Left colon (tissue), 2 donors: ENCODE measurements around the gene ELK4. TPM values are rescaled to one million over a fixed set of nuclear protein-coding genes. Genes with fewer than 3 reads are reported as not detected.
A peak's percentile ranks its signal among the peaks of the same experiment; 100 is the strongest.

Experiments
- ATAC-seq: fragments of 200-7000 bp; cut with Tn5 transposase; one replicate; pipeline ENCODE4 v1.9.1; 2020; ENCODE audit warnings: mild to moderate bottlenecking, moderate library complexity
- DNase-seq, 2 donors: peaks; one replicate each; pipeline ENCODE4 v3.0.0-alpha.2; 2020
- intact Hi-C, 2 donors: fragments of 100-400 bp; cut with DNase I in 1 of 2; cut with micrococcal nuclease in 1 of 2; formaldehyde crosslinking; loops; one replicate each; pipeline versions ENCODE4 v1.11.2 to v1.14.0; 2022; cut with DNase I, micrococcal nuclease
- total RNA-seq, 2 donors: library from RNA; stranded (reverse); fragmentation: NEBNext Ultra II Directional; extraction: Animal tissue kit (Norgen Biotek cat#: 25700); gene quantifications; one replicate each; pipeline ENCODE4 v1.2.1, GENCODE V29; 2021
- donor health status: DM: no; HTN: no; CAD: no.
- donor health status: DM: yes; HTN: yes; CAD: no.

ELK4 gene
- total RNA-seq, 2 donors from 2014 or later = 37.4 to 39.5 TPM

DNA sequence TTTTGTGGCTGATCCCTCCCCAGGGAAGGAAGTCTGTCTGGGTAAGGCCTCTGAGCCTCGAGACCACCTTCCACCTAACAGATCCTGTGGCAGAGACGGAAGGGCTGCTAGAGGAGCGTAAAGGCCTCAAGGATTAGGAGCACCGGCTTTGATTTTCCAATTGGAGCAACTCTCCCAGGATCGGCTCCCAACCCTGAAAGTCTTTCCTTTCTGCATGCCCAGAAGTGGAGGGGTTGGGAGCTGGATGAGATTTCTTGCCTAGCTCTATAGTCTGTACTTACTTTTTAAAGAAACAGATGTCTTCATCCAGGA, 41.4 kb downstream of the ELK4 start:
- ATAC-seq = no peak
- intact Hi-C loops = loop anchor here (2.0 to 10.0 kb wide), 3 partner anchors 42 to 66 kb away; partner anchors contain the start of gene ELK4 (in 1 of the 2)
- DNase-seq = no peak

DNA sequence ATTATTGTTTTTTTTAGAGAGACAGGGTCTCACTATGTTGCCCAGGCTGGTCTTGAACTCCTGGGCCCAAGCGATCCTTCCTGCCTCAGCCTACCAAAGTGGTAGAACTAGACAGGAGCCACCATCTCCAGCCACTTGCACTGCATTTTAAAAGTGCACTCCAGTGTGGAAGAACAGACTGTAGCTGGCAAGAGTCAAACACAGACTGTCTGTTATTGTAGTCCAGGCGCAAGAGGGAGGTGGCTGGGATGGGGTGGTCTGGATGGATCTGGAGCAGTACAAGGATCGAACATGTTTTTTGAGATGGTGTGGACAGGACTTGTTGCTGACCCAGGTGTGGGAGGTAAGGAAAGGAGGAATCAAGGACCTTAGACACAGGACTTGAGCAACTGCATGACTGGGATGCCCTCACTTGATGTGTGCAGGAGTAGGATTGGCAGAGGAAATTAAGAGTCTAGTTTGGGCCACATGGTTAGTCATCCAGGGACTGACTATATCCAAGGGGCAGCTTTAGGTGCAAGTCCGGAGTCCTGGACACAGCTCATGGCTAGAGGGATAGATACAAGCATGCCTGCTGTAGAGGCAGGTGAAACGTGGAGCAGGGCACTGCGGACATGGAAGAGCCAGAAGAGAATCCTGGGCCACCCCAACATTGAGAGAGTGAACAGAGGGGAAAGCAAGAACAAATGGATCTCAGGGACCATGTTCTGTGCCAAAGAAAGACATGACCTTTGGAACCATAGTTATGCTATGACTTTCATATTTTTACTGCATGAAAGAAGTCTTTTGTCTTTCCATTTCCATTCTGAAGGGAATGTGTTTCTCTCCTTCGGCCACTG, 42.0 kb downstream of the ELK4 start:
- DNase-seq (no peak), ATAC-seq (peak; percentile 27)
- intact Hi-C loops = loop anchor here (2.0 to 10.0 kb wide), 3 partner anchors 42 to 67 kb away; partner anchors contain the start of gene ELK4 (in 1 of the 2)

- intact Hi-C loops = no loop called here
- ATAC-seq = no peak
- no peak for DNase-seq
Observed at GRCh38 chr1:205589046-205589445, 42.8 kb downstream of the ELK4 start.

DNA sequence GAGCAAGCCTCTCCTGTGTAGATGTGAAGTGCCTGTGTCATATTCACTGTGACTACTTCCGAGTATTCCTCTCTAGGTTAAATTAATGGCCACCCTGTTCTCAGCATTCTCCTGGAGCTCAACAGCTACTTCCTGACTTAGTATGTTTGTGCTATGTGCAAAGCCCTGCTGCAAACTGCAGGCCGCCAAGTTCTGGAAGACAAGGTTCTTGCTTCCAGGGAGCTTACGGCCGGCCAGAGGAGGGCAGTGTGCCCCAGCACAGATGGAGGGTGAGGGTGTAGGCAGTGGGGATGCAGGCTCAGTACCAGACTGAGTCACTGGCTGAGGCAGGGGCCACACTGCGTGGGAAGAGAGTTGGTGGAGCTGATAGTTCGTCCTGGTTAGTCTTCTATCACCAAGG, 43.2 kb downstream of the ELK4 start:
- intact Hi-C loops = no loop called here
- DNase-seq (peak in 1 of 2 donors; percentile 57), ATAC-seq (peak; percentile 33)

DNA sequence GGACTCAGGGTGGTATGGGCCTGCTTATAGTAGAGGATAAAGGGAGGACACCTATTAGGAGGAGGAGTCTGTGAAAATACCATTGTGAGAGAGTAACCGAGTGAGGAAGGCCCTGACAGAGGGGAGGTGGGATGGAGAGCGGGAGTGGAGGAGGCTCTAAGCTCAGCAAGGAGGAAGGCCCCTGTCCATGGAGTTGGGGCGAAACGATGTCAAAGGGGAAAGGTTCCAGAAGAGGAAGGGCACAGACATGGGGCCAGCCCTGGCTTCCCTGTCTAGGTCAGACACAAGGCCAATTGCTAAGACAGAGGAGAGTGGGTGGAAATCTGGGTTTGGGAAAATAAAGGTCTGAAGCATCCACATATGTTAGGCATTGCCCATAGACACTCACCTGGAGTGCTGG, 44.2 kb downstream of the ELK4 start:
- ATAC-seq (no peak), DNase-seq (peak in 1 of 2 donors; percentile 0)
- intact Hi-C loops = no loop called here

DNA sequence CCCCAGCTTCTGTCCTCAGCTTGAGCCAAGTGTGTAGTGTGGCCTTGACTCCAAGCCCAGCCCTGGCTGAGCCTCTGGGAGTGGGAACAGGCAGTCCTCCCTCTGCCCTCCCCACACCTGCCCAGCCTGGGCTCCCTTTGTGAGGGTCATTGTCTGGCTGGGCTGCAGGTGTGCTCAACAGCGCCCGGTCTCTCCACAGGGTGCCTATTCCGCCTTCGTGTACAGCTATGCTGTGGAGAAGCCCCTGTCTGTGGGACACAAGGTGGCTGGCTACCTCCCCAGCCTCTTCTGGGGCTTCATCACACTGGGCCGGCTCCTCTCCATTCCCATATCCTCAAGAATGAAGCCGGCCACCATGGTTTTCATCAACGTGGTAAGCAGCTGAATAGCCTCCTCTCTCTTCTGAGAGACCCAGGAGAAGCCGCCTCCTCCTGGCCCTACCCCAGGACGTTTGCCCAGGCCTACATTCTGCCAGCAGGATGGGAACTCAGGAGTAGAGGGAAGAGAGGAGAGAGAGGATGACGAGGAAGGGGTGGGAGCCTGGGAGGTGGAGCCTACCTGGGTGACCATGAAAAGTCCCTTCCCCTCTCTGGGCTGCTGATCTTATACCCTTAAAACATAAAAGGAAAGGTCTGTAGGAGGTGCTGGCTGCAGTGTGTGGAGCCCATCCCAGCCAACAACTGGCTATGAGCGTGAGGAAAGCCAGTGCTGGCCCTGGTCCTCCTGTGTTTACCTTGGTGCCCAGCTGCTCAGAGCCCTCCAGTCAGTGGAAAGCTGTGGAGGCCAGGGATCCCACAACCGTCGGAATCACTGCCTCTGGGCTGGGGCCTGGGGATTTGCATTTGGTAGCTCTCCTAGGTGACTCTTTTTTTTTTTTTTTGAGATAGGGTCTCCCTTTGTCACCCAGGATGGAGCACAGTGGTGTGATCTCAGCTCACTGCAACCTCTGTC, 45.7 kb downstream of the ELK4 start:
- intact Hi-C loops = no loop called here
- ATAC-seq (no peak), DNase-seq (no peak)

GRCh38 chr1:205585169-205585834, 46.5 kb downstream of the ELK4 start:
- intact Hi-C loops = no loop called here
- DNase-seq = no peak
- ATAC-seq = peak; percentile 27

DNA sequence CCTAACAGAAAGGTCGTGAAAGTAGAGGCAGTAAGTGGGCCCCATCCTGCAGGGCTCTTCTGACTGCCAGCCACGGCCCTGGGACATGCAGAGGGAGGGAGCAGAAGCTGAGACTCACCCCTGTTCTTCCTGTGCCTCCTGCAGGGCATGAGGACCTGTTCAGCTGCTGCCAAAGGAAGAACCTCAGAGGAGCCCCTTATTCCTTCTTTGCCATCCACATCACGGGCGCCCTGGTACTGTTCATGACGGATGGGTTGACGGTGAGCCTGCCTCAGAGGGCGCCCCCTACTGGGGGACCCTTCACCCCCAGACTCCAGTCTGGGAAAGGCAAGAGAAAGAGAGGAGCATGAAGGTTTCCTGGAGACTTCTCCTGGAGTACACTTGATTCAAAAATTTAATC, 47.1 kb downstream of the ELK4 start:
- DNase-seq = no peak
- no peak for ATAC-seq
- intact Hi-C loops = no loop called here

GRCh38 chr1:205583461-205584130, 48.2 kb downstream of the ELK4 start:
- ATAC-seq (no peak), DNase-seq (no peak)
- intact Hi-C loops = no loop called here

DNA sequence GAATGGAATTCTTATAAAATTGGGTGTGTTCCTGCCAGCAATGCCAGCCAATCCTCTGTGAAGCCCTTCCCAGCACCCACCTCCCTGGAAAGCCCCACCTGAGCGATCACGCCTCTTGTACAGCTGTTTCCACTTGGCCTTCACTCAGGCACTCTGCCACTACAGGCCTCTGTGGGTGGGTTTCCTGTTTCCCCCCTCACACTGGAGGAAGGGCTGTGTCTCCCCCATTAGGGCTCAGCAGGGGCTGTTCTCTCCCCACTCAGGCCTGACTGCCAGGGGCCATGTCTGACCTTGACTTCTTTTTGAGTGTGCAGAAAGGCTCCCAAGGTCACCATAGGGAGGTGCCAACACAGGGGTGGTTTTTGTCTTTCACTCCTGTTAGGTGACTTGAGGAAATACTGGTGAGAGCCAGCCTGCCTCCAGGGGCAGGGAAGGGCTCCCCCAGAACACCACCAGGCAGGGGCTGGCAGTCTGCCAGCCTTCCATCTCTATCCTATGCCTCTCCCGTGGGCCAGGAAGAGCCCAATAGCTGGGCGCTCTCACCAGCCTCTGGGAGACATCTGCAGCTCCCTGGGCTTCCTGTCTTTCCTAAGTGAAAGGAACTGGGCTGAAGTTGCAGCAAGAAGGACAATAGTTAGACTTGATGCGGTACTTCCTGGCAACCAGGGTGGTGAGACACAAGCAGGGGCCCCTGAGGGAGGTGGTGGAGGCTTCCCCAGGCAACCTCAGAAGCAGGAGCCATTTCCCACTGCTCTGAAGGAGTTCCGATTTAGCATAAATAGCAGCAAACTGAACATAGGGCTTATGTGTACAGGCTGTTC, 49.1 kb downstream of the ELK4 start:
- intact Hi-C loops = no loop called here
- peak; percentile 83 for ATAC-seq
- DNase-seq = peak; percentile 66 to 90

DNA sequence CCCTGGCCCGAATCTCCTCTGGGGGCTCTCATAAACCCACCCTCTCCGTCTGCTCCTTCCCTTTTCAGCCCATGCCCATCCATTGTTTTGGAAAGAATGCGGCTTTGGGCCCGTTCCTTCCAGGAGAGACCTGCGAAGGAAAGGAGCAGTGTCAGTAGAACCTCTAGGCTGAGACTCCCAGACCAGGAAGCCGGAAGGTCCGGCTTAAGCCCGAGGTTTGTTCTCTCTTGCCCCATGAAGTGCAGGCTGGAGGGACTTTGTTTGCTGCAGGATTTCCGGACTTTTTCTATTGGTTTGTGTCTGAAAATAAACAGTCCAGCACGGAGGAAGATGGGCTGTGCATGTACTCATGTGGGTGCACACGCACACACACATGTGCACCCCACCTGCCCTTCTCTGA, 49.8 kb downstream of the ELK4 start:
- DNase-seq (no peak), ATAC-seq (peak; percentile 50)
- intact Hi-C loops = no loop called here

DNA sequence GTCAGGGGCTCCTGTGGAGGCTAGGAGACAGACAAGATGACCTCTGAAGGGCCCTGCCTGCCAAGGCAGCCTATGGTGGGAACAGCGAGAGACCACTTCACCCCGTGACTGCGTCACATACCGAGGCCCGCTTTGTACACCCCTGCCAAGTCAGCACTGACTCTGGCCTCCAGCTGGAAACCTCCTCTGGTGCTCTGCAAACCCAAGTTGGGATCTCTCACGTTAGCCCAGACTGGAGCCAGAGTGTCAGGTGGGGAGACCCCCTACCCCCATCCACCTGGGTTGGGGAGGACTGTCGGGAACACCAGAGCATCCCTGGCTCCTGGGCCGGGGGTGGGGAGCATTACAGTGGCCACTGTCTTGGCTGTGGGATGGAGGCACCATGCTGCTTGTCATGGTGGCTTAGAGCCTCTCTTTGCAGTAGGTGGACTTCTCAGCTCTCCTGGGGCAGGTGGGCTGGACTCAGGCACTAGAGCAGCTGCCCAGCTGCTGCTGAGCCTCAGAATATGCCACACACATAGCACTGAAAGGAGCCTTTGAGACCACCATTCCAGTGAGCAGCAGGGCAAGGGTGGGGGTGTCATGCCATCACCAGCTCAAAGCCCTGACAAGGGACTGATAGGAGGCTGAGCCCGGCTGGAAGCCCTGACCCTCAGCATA, 50.4 kb downstream of the ELK4 start:
- intact Hi-C loops = no loop called here
- DNase-seq (no peak), ATAC-seq (no peak)

DNA sequence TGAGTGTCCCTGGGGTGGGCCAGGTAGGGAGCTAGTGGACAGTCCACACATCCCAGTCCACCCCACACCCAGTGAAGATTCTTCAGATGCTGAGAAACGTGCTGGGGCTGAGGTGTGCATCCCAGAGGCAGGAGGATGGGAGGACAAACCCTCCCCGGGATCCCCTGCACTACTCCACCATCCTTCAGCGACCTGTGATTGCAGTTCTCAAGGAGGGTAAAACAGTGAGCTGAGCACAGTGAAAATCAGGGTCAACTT, 51.0 kb downstream of the ELK4 start:
- no peak for DNase-seq
- intact Hi-C loops = no loop called here
- ATAC-seq = no peak

DNA sequence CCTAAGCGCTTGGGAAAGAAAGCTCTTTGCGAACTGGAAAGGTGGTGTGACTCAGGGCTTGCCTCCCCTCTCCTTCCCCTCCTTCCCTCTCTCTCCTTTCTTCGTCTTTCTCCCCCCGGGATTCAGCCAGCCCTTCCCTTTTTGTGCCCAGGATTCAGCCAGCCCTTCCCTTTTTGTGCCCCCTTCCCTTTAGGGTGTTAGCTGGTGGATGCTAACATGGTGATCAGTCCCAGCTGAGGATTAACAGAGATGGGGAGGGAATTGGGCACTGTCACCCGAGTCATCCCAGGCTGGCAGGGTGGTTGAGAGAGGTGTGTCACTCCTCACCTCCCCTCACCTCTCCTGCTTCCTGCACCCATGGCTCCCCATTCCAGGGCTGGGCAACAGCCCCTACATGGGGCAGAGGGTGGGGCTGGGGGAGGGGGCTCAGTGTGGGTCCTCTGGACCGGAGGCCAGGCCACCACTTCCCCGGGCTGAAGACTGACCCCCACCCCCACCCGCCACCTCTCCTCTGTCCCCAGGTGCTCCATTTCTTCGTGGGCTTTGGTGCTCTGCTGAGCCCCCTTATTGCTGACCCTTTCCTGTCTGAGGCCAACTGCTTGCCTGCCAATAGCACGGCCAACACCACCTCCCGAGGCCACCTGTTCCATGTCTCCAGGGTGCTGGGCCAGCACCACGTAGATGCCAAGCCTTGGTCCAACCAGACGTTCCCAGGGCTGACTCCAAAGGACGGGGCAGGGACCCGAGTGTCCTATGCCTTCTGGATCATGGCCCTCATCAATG, 51.5 kb downstream of the ELK4 start:
- intact Hi-C loops = no loop called here
- DNase-seq = no peak
- ATAC-seq = no peak

- ATAC-seq (no peak), DNase-seq (no peak)
- intact Hi-C loops = no loop called here
Observed at GRCh38 chr1:205579711-205580110, 52.1 kb downstream of the ELK4 start.

- intact Hi-C loops = no loop called here
- ATAC-seq = no peak
- DNase-seq = no peak
Observed at GRCh38 chr1:205578780-205579571, 52.8 kb downstream of the ELK4 start.
